GM12873 (cell line): ENCODE data around the gene ABI3.

ENCODE experiments used
- TF ChIP-seq, protein P1 (sequence below): IDR thresholded peaks from 2 replicates; pipeline ENCODE4 v1.5.1; 2012; ENCODE audit warnings: low read depth, mild to moderate bottlenecking, moderate library complexity, low read length, control low read depth; ENCODE audit not compliant: insufficient read depth; ENCODE audit errors: missing control alignments

Gene ABI3

DNA sequence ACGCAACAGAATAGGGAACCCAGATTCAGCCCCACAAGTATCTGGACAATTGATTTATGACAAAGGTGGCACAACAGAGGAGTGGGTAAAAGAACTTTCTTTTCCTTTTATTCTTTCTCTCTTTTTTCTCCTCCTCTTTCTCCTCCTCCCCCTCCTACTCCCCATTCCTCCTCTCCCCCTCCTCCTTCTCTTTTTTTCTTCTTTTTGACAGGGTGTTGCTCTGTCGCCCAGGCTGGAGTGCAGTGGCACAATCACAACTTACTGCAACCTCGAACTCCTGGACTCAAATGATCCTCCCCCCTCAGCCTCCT, 16.3 kb upstream of the ABI3 start:
- TF ChIP-seq, protein P1, sequence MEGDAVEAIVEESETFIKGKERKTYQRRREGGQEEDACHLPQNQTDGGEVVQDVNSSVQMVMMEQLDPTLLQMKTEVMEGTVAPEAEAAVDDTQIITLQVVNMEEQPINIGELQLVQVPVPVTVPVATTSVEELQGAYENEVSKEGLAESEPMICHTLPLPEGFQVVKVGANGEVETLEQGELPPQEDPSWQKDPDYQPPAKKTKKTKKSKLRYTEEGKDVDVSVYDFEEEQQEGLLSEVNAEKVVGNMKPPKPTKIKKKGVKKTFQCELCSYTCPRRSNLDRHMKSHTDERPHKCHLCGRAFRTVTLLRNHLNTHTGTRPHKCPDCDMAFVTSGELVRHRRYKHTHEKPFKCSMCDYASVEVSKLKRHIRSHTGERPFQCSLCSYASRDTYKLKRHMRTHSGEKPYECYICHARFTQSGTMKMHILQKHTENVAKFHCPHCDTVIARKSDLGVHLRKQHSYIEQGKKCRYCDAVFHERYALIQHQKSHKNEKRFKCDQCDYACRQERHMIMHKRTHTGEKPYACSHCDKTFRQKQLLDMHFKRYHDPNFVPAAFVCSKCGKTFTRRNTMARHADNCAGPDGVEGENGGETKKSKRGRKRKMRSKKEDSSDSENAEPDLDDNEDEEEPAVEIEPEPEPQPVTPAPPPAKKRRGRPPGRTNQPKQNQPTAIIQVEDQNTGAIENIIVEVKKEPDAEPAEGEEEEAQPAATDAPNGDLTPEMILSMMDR = no peak

DNA sequence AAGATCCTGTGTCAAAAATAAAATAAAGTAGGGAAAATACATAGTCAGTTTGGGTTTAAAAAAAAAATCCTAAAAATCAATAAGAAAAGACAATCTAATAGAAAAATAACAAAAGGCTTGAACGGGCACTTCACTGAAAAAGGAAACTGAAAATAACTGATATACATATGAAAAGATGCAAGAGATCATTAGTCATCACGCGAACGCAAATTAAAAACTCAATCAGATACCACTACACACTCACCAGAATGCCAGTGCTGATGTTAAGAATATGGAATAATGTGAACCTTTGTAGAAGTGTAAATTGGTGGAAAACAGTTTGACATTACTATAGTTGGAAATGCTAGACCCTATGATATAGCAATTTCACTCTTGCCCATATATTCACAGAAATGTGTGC, 14.8 kb upstream of the ABI3 start:
- TF ChIP-seq, protein P1 = no peak

DNA sequence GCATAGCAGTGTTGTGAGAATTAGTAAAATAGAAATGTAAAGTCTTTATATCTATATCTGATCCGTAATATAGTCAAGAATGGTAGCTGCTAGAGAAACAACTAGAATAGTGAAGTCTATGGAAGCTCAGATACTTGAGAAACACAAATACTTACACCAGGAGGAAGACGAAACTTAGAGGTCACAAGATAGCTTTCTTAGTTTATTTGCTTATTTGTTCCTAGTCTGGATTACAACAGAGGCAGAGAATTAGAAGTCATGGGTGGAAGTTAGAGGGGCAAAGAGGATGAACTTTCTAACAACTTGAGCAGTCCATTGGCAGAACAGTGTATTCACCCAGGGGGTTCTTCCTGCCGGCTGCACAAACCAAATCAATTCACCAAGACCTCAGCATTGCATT, 14.0 kb upstream of the ABI3 start:
- TF ChIP-seq, protein P1 = no peak

DNA sequence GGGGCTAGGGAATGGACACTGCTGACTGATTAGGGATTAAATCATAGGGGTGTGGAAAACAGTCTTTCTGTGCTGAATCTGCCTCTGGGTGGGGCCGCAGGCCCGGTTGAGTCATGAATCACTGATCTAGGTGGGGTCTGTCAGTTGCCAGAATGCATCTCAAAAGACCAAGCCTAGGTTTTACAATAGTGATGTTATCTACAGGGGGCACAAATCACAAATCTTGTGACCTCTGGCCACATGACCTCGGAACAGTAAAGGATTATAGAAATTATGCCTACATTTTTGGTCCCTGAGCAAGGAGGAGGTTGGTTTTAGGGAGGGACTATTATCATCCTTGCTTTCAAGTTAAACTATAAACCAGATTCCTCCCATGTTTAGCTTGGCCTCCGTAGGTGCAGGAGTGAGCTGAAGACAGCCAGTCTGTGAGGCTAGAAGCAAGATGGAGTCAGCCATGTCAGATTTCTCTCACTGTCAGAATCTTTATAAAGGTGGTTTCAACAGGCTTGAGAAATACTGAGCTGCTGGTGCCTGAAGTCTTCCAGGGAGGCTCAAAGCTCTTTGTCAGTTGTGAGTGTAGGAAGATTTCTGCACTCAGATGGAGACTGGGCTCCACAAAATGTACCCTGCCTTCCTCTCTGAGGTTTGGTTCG, 13.0 kb upstream of the ABI3 start:
- TF ChIP-seq, protein P1 = no peak

DNA sequence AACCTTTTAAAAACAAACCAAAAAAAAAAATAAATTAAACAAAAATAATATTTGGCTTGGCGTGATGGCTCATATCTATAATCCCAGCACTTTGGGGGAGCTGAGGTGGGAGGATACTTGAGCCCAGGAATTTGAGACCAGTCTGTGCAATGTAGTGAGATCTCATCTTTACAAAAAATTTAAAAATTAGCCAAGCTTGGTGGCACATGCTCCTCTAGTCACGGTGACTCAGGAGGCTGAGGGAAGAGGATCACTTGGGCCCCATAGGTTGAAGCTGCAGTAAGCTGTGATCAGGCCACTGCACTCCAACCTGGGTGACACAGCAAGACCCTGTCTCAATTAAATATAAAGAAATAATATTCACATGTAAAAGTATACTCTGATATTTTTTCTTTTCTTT, 12.3 kb upstream of the ABI3 start:
- TF ChIP-seq, protein P1 = no peak

DNA sequence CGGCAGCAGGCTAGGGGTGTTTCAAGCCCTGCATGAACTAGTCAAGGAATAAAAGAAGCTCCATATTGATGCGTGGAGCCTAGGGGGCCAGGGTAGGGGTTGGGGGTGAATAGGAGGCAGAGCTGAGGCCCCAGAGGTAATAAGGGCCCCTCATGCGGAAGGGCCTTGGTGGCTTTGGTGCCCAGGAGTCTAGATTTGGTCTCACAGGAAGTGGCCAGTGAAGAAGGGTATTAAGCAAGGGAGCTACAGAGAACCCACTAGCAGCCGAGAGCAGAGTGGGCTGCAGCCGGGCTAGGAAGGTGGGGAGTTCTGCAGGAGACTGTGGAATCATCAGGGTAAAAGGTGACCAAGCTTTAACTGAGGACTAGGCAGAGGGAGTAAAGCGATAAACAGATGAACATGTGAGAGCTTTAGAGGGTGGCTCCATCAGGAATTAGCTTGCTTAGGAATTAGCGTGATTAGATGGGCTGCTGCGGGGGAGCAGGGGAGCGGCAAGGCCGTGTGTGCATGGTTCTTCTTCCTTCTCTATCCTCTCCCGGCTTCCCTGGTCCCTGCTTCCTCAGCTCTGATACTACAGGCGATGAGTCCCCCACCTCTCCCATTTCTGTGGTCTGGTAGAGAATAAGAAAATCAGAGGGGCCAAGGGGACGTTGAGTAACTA, 10.0 kb upstream of the ABI3 start:
- TF ChIP-seq, protein P1 = no peak

DNA sequence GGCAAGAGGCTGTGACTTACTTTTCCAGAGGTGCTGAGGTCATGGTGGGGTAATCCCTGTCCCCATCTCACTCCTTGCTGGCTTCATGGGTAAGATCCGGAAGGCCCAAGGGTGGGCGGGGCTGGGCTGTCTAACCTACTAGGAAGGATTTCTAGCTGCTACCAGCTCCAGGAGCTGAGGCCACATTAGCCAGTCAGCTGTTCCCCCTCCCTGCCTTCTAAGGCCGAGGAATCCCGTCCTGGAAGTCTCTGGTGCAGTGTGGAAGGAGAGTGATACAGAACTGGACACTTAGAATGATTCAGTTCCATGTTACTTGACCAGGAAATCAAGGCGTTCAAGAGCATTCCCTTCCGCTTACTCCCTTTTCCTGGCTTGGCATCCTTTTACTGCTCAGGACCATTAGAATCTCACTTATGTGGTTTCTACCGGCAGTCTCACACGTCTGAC, 9.0 kb upstream of the ABI3 start:
- TF ChIP-seq, protein P1 = no peak
